ENCODE data around the gene PLA1A.

PLA1A gene

DNA sequence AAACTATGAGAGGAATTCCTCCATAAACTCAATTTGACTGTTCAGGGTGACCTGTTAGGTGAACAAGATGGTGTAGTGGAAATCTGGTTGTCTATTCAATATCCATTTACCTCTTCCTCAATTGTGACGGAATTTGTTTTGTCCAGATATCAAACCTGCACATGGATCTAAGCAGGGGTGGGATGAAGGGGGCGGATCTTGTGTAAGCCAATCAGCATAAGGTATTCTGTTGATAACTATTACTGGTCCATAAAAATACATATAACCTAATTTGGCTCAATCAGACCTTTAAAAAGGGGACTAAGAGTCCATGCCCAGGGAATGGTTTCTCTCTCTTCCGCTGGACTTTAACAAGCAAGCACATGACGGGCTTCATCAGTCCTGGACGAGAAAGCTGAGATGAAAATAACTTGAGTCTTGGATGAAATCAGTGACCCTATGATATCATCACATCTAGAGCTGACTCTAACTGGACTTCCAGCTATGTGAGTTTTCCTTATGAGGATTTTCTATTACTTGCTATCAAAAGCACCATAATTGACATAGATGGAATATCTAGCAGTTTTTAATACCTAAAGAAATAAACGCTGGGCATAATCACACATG lies 68.4 kb downstream of the PLA1A start:
- Histone ChIP-seq H3K27me3 (ENCODE audit: insufficient read depth, insufficient read length) (no peaks in the 10 kb centered on the region), H3K36me3 (ENCODE audit: insufficient read depth, insufficient read length, low read length) (peaks cover 12% of the 10 kb centered on the region), H3K4me1 (ENCODE audit: insufficient read depth, insufficient read length) (no peaks in the 10 kb centered on the region), H3K9me3 (ENCODE audit: insufficient read depth, low read length) (no peaks in the 10 kb centered on the region), H3K4me3 (ENCODE audit: insufficient read length, low read depth) (no peak overlapping the region), H3K9ac (ENCODE audit: insufficient read length, low read depth) (no peak overlapping the region)
- DNase-seq (ENCODE audit: low read depth, low spot score) = no peak
- TF ChIP-seq ZNF274 (IDR thresholded peaks at IDR 0.05; ENCODE audit: low read depth, low read length) (no peak), SUZ12 (IDR thresholded peaks at IDR 0.05; ENCODE audit: extremely low read depth, insufficient read depth, insufficient read length) (no peak), YY1 (IDR thresholded peaks at IDR 0.05; ENCODE audit: insufficient read depth, insufficient read length) (no peak)

DNA sequence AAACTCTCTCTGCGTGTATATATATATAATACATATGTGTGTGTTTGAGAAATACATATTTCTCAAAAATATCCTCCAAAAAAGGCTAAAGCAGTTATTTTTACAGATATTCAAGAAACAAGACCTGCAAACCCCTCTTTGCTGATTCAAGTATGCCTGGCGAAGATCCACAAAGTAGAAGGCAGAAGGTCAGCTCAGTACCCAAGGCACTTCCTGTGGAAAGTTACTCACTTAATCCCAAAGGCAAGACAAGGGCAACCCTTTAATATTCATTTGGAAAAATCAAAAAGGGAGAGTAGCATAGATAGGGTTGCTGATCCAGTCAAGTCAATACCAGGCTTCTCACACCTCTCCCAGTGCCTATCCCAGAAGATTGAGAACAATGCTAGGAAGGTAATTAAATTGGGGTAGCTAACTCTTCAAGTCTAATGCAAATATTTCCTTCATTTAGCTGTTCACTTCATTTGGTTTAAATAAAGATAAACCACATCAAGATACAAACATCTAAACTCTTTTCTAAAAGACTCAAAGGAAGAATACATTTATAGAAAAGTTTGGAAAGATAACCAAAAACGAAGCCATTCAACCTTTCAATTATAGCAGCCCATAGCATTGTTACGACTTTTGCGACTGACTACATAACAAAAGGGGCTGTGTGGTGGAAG lies 72.4 kb downstream of the PLA1A start:
- H3K36me3 ChIP-seq (ENCODE audit: insufficient read depth, insufficient read length, low read length) = peaks cover 50% of the 10 kb centered on the region
- no peak overlapping the region for H3K9ac ChIP-seq (ENCODE audit: insufficient read length, low read depth)
- TF ChIP-seq SUZ12 (IDR thresholded peaks at IDR 0.05; ENCODE audit: extremely low read depth, insufficient read depth, insufficient read length) (no peak), ZNF274 (IDR thresholded peaks at IDR 0.05; ENCODE audit: low read depth, low read length) (no peak), YY1 (IDR thresholded peaks at IDR 0.05; ENCODE audit: insufficient read depth, insufficient read length) (no peak)
- peaks cover 12% of the 10 kb centered on the region; the same call in 1 of the 2 replicates for H3K9me3 ChIP-seq (ENCODE audit: insufficient read depth, low read length)
- no peaks in the 10 kb centered on the region for H3K4me1 ChIP-seq (ENCODE audit: insufficient read depth, insufficient read length)
- H3K4me3 ChIP-seq (ENCODE audit: insufficient read length, low read depth) = no peak overlapping the region
- H3K27me3 ChIP-seq (ENCODE audit: insufficient read depth, insufficient read length) = no peaks in the 10 kb centered on the region
- DNase-seq (ENCODE audit: low read depth, low spot score) = no peak

DNA sequence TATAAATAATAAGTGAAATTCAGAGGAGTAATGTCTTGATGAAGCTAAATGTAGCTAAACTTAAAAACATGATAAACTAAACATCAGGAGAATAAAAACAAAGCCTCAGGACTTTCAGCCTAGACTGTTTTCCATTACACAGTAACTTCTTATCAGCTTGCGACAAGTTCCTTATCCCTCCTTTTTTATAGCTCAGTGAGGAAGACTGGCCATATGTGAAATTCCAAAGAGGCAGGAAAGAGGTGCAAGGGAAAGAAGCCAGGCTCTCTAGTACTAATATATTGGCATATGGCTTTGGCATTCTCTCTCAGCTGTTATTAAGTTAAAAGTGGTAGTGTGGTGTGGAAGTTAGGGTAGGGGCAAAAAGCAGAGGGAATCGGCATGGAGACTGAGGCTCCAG lies 75.1 kb downstream of the PLA1A start:
- no peaks in the 10 kb centered on the region for H3K4me1 ChIP-seq (ENCODE audit: insufficient read depth, insufficient read length)
- DNase-seq (ENCODE audit: low read depth, low spot score) = no peak
- H3K9me3 ChIP-seq (ENCODE audit: insufficient read depth, low read length) = peaks cover 16% of the 10 kb centered on the region; the same call in 1 of the 2 replicates
- no peak overlapping the region for H3K9ac ChIP-seq (ENCODE audit: insufficient read length, low read depth)
- no peaks in the 10 kb centered on the region for H3K27me3 ChIP-seq (ENCODE audit: insufficient read depth, insufficient read length)
- peaks cover 58% of the 10 kb centered on the region for H3K36me3 ChIP-seq (ENCODE audit: insufficient read depth, insufficient read length, low read length)
- H3K4me3 ChIP-seq (ENCODE audit: insufficient read length, low read depth) = no peak overlapping the region
- TF ChIP-seq YY1 (IDR thresholded peaks at IDR 0.05; ENCODE audit: insufficient read depth, insufficient read length) (no peak), ZNF274 (IDR thresholded peaks at IDR 0.05; ENCODE audit: low read depth, low read length) (no peak), SUZ12 (IDR thresholded peaks at IDR 0.05; ENCODE audit: extremely low read depth, insufficient read depth, insufficient read length) (no peak)

DNA sequence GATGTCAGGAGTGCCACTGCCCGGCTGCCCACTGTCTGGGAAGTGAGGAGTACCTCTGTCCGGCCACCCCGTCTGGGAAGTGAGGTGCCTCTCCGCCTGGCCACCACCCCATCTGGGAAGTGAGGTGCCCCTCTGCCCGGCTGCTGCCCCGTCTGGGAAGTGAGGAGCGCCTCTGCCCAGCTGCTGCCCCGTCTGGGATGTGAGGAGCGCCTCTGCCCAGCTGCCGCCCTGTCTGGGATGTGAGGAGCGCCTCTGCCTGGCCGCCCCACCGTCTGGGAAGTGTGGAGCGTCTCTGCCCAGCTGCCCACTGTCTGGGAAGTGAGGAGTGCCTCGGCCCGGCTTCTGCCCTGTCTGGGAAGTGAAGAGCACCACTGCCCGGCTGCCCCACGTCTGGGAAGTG lies 76.2 kb downstream of the PLA1A start:
- no peak for TF ChIP-seq ZNF274 (IDR thresholded peaks at IDR 0.05; ENCODE audit: low read depth, low read length)
- TF ChIP-seq SUZ12 (IDR thresholded peaks at IDR 0.05; ENCODE audit: extremely low read depth, insufficient read depth, insufficient read length) = no peak
- no peak for TF ChIP-seq YY1 (IDR thresholded peaks at IDR 0.05; ENCODE audit: insufficient read depth, insufficient read length)
- Histone ChIP-seq H3K9me3 (ENCODE audit: insufficient read depth, low read length) (peaks cover 16% of the 10 kb centered on the region; the same call in 1 of the 2 replicates), H3K9ac (ENCODE audit: insufficient read length, low read depth) (no peak overlapping the region), H3K27me3 (ENCODE audit: insufficient read depth, insufficient read length) (no peaks in the 10 kb centered on the region), H3K36me3 (ENCODE audit: insufficient read depth, insufficient read length, low read length) (peaks cover 54% of the 10 kb centered on the region), H3K4me1 (ENCODE audit: insufficient read depth, insufficient read length) (no peaks in the 10 kb centered on the region), H3K4me3 (ENCODE audit: insufficient read length, low read depth) (no peak overlapping the region)
- DNase-seq (ENCODE audit: low read depth, low spot score) = no peak

DNA sequence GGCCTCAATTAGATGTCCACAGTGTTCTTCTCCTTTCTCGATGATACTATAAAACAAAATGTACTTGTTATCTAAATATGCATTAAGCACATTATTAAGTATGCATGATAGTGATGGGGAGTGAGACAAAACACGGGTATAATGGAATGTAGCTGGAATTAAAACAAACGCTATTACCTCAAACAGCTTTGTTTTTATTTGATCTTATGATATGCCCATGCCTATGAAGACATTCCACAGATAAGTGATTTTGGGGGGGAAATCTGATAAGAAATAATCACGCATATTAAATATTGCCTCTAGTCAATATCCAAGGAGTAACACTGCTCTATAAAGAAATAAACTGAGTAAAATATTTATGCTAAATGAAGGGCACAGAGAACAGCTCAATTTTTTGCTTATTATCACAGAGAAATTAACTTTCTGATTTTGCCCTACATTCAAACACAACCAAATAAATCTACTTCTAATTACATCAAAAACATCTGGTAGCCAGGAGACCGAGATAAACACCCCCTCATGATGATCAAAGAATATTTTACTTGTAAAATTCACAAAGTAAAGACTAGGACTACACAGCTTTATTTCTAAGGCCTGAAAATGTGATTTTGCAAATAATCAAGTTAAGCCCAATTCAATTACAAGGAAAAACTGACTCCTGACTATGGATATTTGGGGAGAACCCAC lies 77.6 kb downstream of the PLA1A start:
- H3K9ac ChIP-seq (ENCODE audit: insufficient read length, low read depth) = no peak overlapping the region
- H3K4me3 ChIP-seq (ENCODE audit: insufficient read length, low read depth) = no peak overlapping the region
- H3K27me3 ChIP-seq (ENCODE audit: insufficient read depth, insufficient read length) = no peaks in the 10 kb centered on the region
- peaks cover 48% of the 10 kb centered on the region for H3K36me3 ChIP-seq (ENCODE audit: insufficient read depth, insufficient read length, low read length)
- no peak for DNase-seq (ENCODE audit: low read depth, low spot score)
- TF ChIP-seq SUZ12 (IDR thresholded peaks at IDR 0.05; ENCODE audit: extremely low read depth, insufficient read depth, insufficient read length) (no peak), YY1 (IDR thresholded peaks at IDR 0.05; ENCODE audit: insufficient read depth, insufficient read length) (no peak), ZNF274 (IDR thresholded peaks at IDR 0.05; ENCODE audit: low read depth, low read length) (no peak)
- peaks cover 16% of the 10 kb centered on the region; the same call in 1 of the 2 replicates for H3K9me3 ChIP-seq (ENCODE audit: insufficient read depth, low read length)
- no peaks in the 10 kb centered on the region for H3K4me1 ChIP-seq (ENCODE audit: insufficient read depth, insufficient read length)

DNA sequence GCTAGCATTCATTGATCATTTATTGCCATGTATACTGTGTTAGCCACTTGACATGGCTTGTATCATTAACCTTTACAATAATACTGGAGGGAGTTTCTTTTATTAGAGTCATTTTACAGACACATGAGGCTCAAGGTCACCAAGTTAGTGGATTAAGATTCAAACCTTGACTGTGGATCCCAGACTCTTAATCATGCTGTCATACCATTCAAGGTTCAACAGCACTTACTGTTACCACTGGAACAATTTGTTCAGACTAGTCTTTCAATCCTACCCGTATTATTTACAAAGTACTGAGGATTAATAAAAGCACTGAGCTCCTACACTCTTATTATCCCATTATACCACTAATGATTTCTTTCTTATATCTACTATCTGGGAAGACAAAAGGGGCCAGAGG lies 78.3 kb downstream of the PLA1A start:
- peak overlapping the region; percentile 76 for H3K4me3 ChIP-seq (ENCODE audit: insufficient read length, low read depth)
- peaks cover 46% of the 10 kb centered on the region for H3K36me3 ChIP-seq (ENCODE audit: insufficient read depth, insufficient read length, low read length)
- peak overlapping the region; percentile 79 for H3K9ac ChIP-seq (ENCODE audit: insufficient read length, low read depth)
- H3K9me3 ChIP-seq (ENCODE audit: insufficient read depth, low read length) = peaks cover 16% of the 10 kb centered on the region; the same call in 1 of the 2 replicates
- TF ChIP-seq SUZ12 (IDR thresholded peaks at IDR 0.05; ENCODE audit: extremely low read depth, insufficient read depth, insufficient read length) = no peak
- no peak for TF ChIP-seq ZNF274 (IDR thresholded peaks at IDR 0.05; ENCODE audit: low read depth, low read length)
- no peak for TF ChIP-seq YY1 (IDR thresholded peaks at IDR 0.05; ENCODE audit: insufficient read depth, insufficient read length)
- no peaks in the 10 kb centered on the region for H3K4me1 ChIP-seq (ENCODE audit: insufficient read depth, insufficient read length)
- no peaks in the 10 kb centered on the region for H3K27me3 ChIP-seq (ENCODE audit: insufficient read depth, insufficient read length)
- DNase-seq (ENCODE audit: low read depth, low spot score) = no peak
